H9 (cell line): ENCODE data around the gene MYO1D. TPM values are rescaled to one million over a fixed set of nuclear protein-coding genes. Genes with fewer than 3 reads are reported as not detected.

Experiments used
- DNase-seq: peaks from one replicate; pipeline ENCODE4 v3.0.0-alpha.2; 2017
- H2AFZ ChIP-seq: one replicate; pipeline ENCODE4 v1.6.1; 2013; ENCODE audit warnings: mild to moderate bottlenecking, low read length, control low read depth, moderate library complexity
- H2AK5ac ChIP-seq: 2 replicates; pipeline ENCODE4 v1.6.1; 2013; ENCODE audit warnings: low read length, control low read depth, mixed read lengths; ENCODE audit not compliant: insufficient read length
- H2BK120ac ChIP-seq: one replicate; pipeline ENCODE4 v1.6.1; 2013; ENCODE audit warnings: low read depth, mild to moderate bottlenecking, low read length, control low read depth, inconsistent platforms; ENCODE audit not compliant: poor library complexity, severe bottlenecking
- H2BK12ac ChIP-seq: 2 replicates; pipeline ENCODE4 v1.6.1; 2013; ENCODE audit warnings: low read length, control low read depth, mixed read lengths, low read depth; ENCODE audit not compliant: insufficient read length
- H2BK15ac ChIP-seq: 2 replicates; pipeline ENCODE4 v1.6.1; 2013; ENCODE audit warnings: low read depth, low read length, control low read depth
- H2BK20ac ChIP-seq: one replicate; pipeline ENCODE4 v1.6.1; 2013; ENCODE audit warnings: low read depth, mild to moderate bottlenecking, low read length, control low read depth, inconsistent platforms; ENCODE audit not compliant: poor library complexity, severe bottlenecking
- H2BK5ac ChIP-seq: 2 replicates; pipeline ENCODE4 v1.6.1; 2013; ENCODE audit warnings: low read length, control low read depth, mixed read lengths; ENCODE audit not compliant: insufficient read length
- H3K14ac ChIP-seq: 2 replicates; pipeline ENCODE4 v1.6.1; 2013; ENCODE audit warnings: low read length, control low read depth; ENCODE audit not compliant: insufficient read depth
- H3K18ac ChIP-seq: 2 replicates; pipeline ENCODE4 v1.6.1; 2013; ENCODE audit warnings: low read depth, mild to moderate bottlenecking, mixed read lengths, low read length, control low read depth; ENCODE audit not compliant: insufficient read length
- H3K23ac ChIP-seq: 2 replicates; pipeline ENCODE4 v1.6.1; 2013; ENCODE audit warnings: low read length, control low read depth, mixed read lengths, low read depth; ENCODE audit not compliant: insufficient read length
- H3K23me2 ChIP-seq: 2 replicates; pipeline ENCODE4 v1.6.1; 2013; ENCODE audit warnings: low read depth, mild to moderate bottlenecking, mixed read lengths, low read length, control low read depth; ENCODE audit not compliant: insufficient read length, poor library complexity, severe bottlenecking
- H3K27ac ChIP-seq: 2 replicates; pipeline ENCODE4 v1.5.1; 2013; ENCODE audit warnings: low read length, control low read depth, mixed read lengths, low read depth; ENCODE audit not compliant: insufficient read length
- H3K27me3 ChIP-seq: 2 replicates; pipeline ENCODE4 v1.6.1; 2013; ENCODE audit warnings: low read length, control low read depth, inconsistent platforms; ENCODE audit not compliant: insufficient read depth
- H3K4ac ChIP-seq: 2 replicates; pipeline ENCODE4 v1.6.1; 2013; ENCODE audit warnings: low read depth, mild to moderate bottlenecking, control low read depth, inconsistent platforms, low read length, moderate library complexity
- H3K4me1 ChIP-seq: 2 replicates; pipeline ENCODE4 v1.6.1; 2013; ENCODE audit warnings: low read length, control low read depth, inconsistent platforms; ENCODE audit not compliant: insufficient read depth
- H3K4me2 ChIP-seq: 2 replicates; pipeline ENCODE4 v1.6.1; 2013; ENCODE audit warnings: low read length, control low read depth, mixed read lengths; ENCODE audit not compliant: insufficient read length, insufficient read depth
- H3K56ac ChIP-seq: 2 replicates; pipeline ENCODE4 v1.6.1; 2013; ENCODE audit warnings: low read depth, mild to moderate bottlenecking, mixed read lengths, low read length, control low read depth; ENCODE audit not compliant: insufficient read length
- H3K79me1 ChIP-seq: 2 replicates; pipeline ENCODE4 v1.6.1; 2013; ENCODE audit warnings: low read depth, mild to moderate bottlenecking, moderate library complexity, low read length, control low read depth, inconsistent platforms; ENCODE audit not compliant: insufficient read depth, poor library complexity, severe bottlenecking
- H3K79me2 ChIP-seq: 2 replicates; pipeline ENCODE4 v1.6.1; 2013; ENCODE audit warnings: low read length, control low read depth, inconsistent platforms; ENCODE audit not compliant: insufficient read depth
- H3K9ac ChIP-seq: 2 replicates; pipeline ENCODE4 v1.6.1; 2013; ENCODE audit warnings: low read length, control low read depth, mixed read lengths; ENCODE audit not compliant: insufficient read length; ENCODE audit errors: extremely low read depth
- H3K9me3 ChIP-seq: one replicate; pipeline ENCODE4 v1.6.1; 2013; ENCODE audit warnings: low read depth, low read length, inconsistent platforms; ENCODE audit not compliant: control insufficient read depth
- H3T11ph ChIP-seq: one replicate; pipeline ENCODE4 v1.6.1; 2013; ENCODE audit warnings: mild to moderate bottlenecking, low read length, control low read depth, inconsistent platforms
- H4K20me1 ChIP-seq: one replicate; pipeline ENCODE4 v1.6.1; 2013; ENCODE audit not compliant: control insufficient read depth, insufficient read length, insufficient read depth
- H4K5ac ChIP-seq: 2 replicates; pipeline ENCODE4 v1.6.1; 2013; ENCODE audit warnings: low read depth, mild to moderate bottlenecking, mixed read lengths, low read length, control low read depth; ENCODE audit not compliant: insufficient read length
- H4K8ac ChIP-seq: replicated peaks from 2 replicates; pipeline ENCODE4 v1.6.1; 2013; ENCODE audit warnings: low read length, control low read depth, mixed read lengths, low read depth; ENCODE audit not compliant: insufficient read length
- H4K91ac ChIP-seq: 2 replicates; pipeline ENCODE4 v1.6.1; 2013; ENCODE audit warnings: low read depth, mild to moderate bottlenecking, moderate library complexity, mixed read lengths, low read length, control low read depth; ENCODE audit not compliant: insufficient read length
- H3K27ac Mint-ChIP-seq, 3 experiments: 2 replicates in 2 of 3; 3 replicates in 1 of 3; pipeline ENCODE4 v1.8.0; 2020 to 2021; ENCODE audit warnings: mixed read lengths in 3 of 3, mild to moderate bottlenecking in 1 of 3, moderate library complexity in 1 of 3
- H3K27me3 Mint-ChIP-seq: 2 replicates; pipeline ENCODE4 v1.8.0; 2021; ENCODE audit warnings: low read depth, mild to moderate bottlenecking, moderate library complexity, mixed read lengths
- H3K36me3 Mint-ChIP-seq, 3 experiments: 2 replicates in 2 of 3; 3 replicates in 1 of 3; pipeline ENCODE4 v1.8.0; 2020 to 2021; ENCODE audit warnings: low read depth in 3 of 3, mixed read lengths in 3 of 3; ENCODE audit not compliant: insufficient read depth in 1 of 3
- H3K4me1 Mint-ChIP-seq, 2 experiments: 2 replicates each; pipeline ENCODE4 v1.8.0; 2020; ENCODE audit warnings: mixed read lengths in 2 of 2
- H3K4me3 Mint-ChIP-seq, 2 experiments: 2 replicates in 1 of 2; 3 replicates in 1 of 2; pipeline ENCODE4 v1.8.0; 2020 to 2021; ENCODE audit warnings: mild to moderate bottlenecking in 2 of 2, mixed read lengths in 2 of 2, moderate library complexity in 1 of 2
- H3K9me3 Mint-ChIP-seq, 2 experiments: 2 replicates in 1 of 2; 3 replicates in 1 of 2; pipeline ENCODE4 v1.8.0; 2020; ENCODE audit warnings: mild to moderate bottlenecking in 2 of 2, mixed read lengths in 2 of 2, moderate library complexity in 1 of 2
- CTCF ChIP-seq: fragments of 200-600 bp; sonication (generic); conservative IDR thresholded peaks from 3 replicates; pipeline ENCODE4 v1.8.0; 2021; ENCODE audit warnings: antibody characterized with exemption, mild to moderate bottlenecking
- WGBS: extraction: QIAGEN DNeasy Blood & Tissue Kit; methylation state at CpG from one replicate; pipeline ENCODE4 v1.1.7; 2013; ENCODE audit warnings: missing lambda C conversion rate, low lambda C conversion rate, mixed read lengths; ENCODE audit not compliant: insufficient read length; ENCODE audit errors: extremely low coverage; 5-methylcytosine and 5-hydroxymethylcytosine counted together
- total RNA-seq: library from RNA; stranded (reverse); gene quantifications from 2 replicates; pipeline ENCODE4 v1.2.1, GENCODE V29; 2021

Gene MYO1D
- total RNA-seq, 1 experiment from 2014 or later = 19.0 TPM

DNA sequence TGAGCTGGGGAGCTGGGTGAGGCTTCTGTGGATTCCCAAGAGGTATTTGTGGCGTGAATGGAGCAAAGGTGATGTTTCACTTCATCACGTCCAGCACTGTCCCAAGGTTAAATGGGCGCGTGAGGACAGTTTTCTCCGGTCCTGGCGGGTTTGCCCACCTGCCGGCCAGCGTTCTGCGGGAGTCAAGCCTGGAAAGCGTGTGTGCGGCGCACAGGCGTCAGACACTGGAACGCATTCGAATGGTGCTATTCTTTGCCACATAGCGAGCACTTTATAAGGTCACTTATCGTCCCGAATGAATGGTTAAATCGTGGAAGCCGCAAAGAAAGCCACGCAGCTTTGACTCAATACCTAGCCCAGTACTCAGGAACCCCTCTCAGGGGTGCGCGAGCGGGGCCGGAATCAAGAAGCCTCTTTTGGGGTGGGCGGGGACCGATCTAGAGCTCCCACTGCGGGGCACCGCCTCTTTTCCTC lies 433.1 kb downstream of the MYO1D start:
- Mint-ChIP-seq H3K4me3 (peak overlapping the region; percentile 94 to 95), H3K27me3 (peaks cover 30% of the 10 kb centered on the region), H3K36me3 (peaks cover 16 to 25% (median 23%) of the 10 kb centered on the region in 3 experiments), H3K27ac (no peak overlapping the region; a peak in 1 of 7 replicates), H3K9me3 (peaks cover 8 to 16% of the 10 kb centered on the region in 2 experiments; a peak in 4 of 5 replicates), H3K4me1 (peaks cover 20 to 23% of the 10 kb centered on the region in 2 experiments)
- Histone ChIP-seq H3K4me2 (peak overlapping the region; percentile 81), H3K79me2 (peaks cover 22% of the 10 kb centered on the region), H4K91ac (no peak overlapping the region), H3K18ac (no peak overlapping the region), H2BK12ac (no peak overlapping the region), H3K27me3 (no peaks in the 10 kb centered on the region; the same call in 1 of the 2 replicates), H3T11ph (no peak overlapping the region), H2BK120ac (no peak overlapping the region), H4K8ac (no peak overlapping the region), H3K79me1 (no peaks in the 10 kb centered on the region), H2AFZ (peak overlapping the region; percentile 81), H3K23me2 (peaks cover 16% of the 10 kb centered on the region), H4K5ac (no peak overlapping the region), H3K9ac (no peak overlapping the region), H2BK20ac (no peak overlapping the region), H3K4me1 (no peaks in the 10 kb centered on the region), H2BK5ac (no peak overlapping the region), H2BK15ac (no peak overlapping the region), H3K14ac (no peak overlapping the region), H3K56ac (no peak overlapping the region), H3K23ac (no peak overlapping the region), H3K9me3 (no peaks in the 10 kb centered on the region), H3K27ac (no peak overlapping the region), H2AK5ac (no peak overlapping the region), H3K4ac (no peak overlapping the region), H4K20me1 (no peaks in the 10 kb centered on the region)
- WGBS = no CpG with 5 or more reads among the region's 29 CpGs
- no peak for DNase-seq
- no peak for TF ChIP-seq CTCF

Other genes with a start within 250 kb of the MYO1D start
- 78.4 and 79.8 TPM in 2 replicates for gene TMEM98, start 51.0 kb upstream of the MYO1D start, total RNA-seq
- gene SPACA3, start 114.7 kb upstream of the MYO1D start, total RNA-seq = not detected in 2 replicates